ENCODE data around the gene PDSS2. TPM values are rescaled to one million over a fixed set of nuclear protein-coding genes. Genes with fewer than 3 reads are reported as not detected.

Gene PDSS2
- polyA plus RNA-seq, 4 donors, result 6.5 to 14.8 (median 11.6) TPM

- FAIRE-seq, result no peak
Observed at GRCh38 chr6:107266563-107266962, 192.8 kb downstream of the PDSS2 start.

GRCh38 chr6:107264357-107264840 is 195.0 kb downstream of the PDSS2 start:
- Histone ChIP-seq H3K9me3 (ENCODE audit: control insufficient read depth in 2 of 2, insufficient read depth in 1 of 2, low read depth in 1 of 2, low read length in 1 of 2) (no peaks in the 10 kb centered on the region), H3K27me3 (ENCODE audit: control insufficient read depth in 3 of 3, insufficient read depth in 3 of 3, low read length in 3 of 3) (no peaks in the 10 kb centered on the region), H3K4me1 (ENCODE audit: control insufficient read depth in 3 of 3, insufficient read depth in 2 of 3, low read depth in 1 of 3, low read length in 2 of 3) (no peaks in the 10 kb centered on the region), H3K27ac (ENCODE audit: low read depth in 1 of 3, low read length in 2 of 3) (no peak overlapping the region), H3K4me3 (ENCODE audit: low read depth in 1 of 3, low read length in 3 of 3) (no peak overlapping the region), H3K36me3 (ENCODE audit: control insufficient read depth in 3 of 3, insufficient read depth in 2 of 3, low read depth in 1 of 3, low read length in 3 of 3) (no peaks in the 10 kb centered on the region)
- FAIRE-seq (peak; percentile 47), DNase-seq (peak in 1 of 2 donors; percentile 57)
- 43 to 57% (median 56%) methylated on average over 3 of the region's 3 CpGs for WGBS, 3 donors

More at GRCh38 chr6:107266563-107266962, 192.8 kb downstream of the PDSS2 start:
- H3K27ac ChIP-seq (ENCODE audit: low read depth in 1 of 3, low read length in 2 of 3), result no peak overlapping the region
- no peaks in the 10 kb centered on the region for H3K27me3 ChIP-seq (ENCODE audit: control insufficient read depth in 3 of 3, insufficient read depth in 3 of 3, low read length in 3 of 3)
- H3K9me3 ChIP-seq (ENCODE audit: control insufficient read depth in 2 of 2, insufficient read depth in 1 of 2, low read depth in 1 of 2, low read length in 1 of 2), result no peaks in the 10 kb centered on the region
- H3K4me1 ChIP-seq (ENCODE audit: control insufficient read depth in 3 of 3, insufficient read depth in 2 of 3, low read depth in 1 of 3, low read length in 2 of 3), result peaks cover 0 to 4% (median 2%) of the 10 kb centered on the region in 3 donors
- H3K36me3 ChIP-seq (ENCODE audit: control insufficient read depth in 3 of 3, insufficient read depth in 2 of 3, low read depth in 1 of 3, low read length in 3 of 3), result peaks cover 0 to 3% (median 0%) of the 10 kb centered on the region in 3 donors
- no peak for DNase-seq
- H3K4me3 ChIP-seq (ENCODE audit: low read depth in 1 of 3, low read length in 3 of 3), result no peak overlapping the region

GRCh38 chr6:107259951-107260350 is 199.4 kb downstream of the PDSS2 start:
- no peaks in the 10 kb centered on the region for H3K9me3 ChIP-seq (ENCODE audit: control insufficient read depth in 2 of 2, insufficient read depth in 1 of 2, low read depth in 1 of 2, low read length in 1 of 2)
- no peaks in the 10 kb centered on the region for H3K27me3 ChIP-seq (ENCODE audit: control insufficient read depth in 3 of 3, insufficient read depth in 3 of 3, low read length in 3 of 3)
- DNase-seq (no peak), FAIRE-seq (no peak)
- H3K4me1 ChIP-seq (ENCODE audit: control insufficient read depth in 3 of 3, insufficient read depth in 2 of 3, low read depth in 1 of 3, low read length in 2 of 3), result no peaks in the 10 kb centered on the region
- H3K36me3 ChIP-seq (ENCODE audit: control insufficient read depth in 3 of 3, insufficient read depth in 2 of 3, low read depth in 1 of 3, low read length in 3 of 3), result no peaks in the 10 kb centered on the region
- H3K27ac ChIP-seq (ENCODE audit: low read depth in 1 of 3, low read length in 2 of 3), result no peak overlapping the region
- H3K4me3 ChIP-seq (ENCODE audit: low read depth in 1 of 3, low read length in 3 of 3), result no peak overlapping the region

- H3K9me3 ChIP-seq (ENCODE audit: control insufficient read depth in 2 of 2, insufficient read depth in 1 of 2, low read depth in 1 of 2, low read length in 1 of 2), result no peaks in the 10 kb centered on the region
- FAIRE-seq (no peak), DNase-seq (no peak)
- H3K36me3 ChIP-seq (ENCODE audit: control insufficient read depth in 3 of 3, insufficient read depth in 2 of 3, low read depth in 1 of 3, low read length in 3 of 3), result peaks cover 0 to 2% (median 0%) of the 10 kb centered on the region in 3 donors
- H3K4me1 ChIP-seq (ENCODE audit: control insufficient read depth in 3 of 3, insufficient read depth in 2 of 3, low read depth in 1 of 3, low read length in 2 of 3), result no peaks in the 10 kb centered on the region
- no peak overlapping the region for H3K27ac ChIP-seq (ENCODE audit: low read depth in 1 of 3, low read length in 2 of 3)
- H3K4me3 ChIP-seq (ENCODE audit: low read depth in 1 of 3, low read length in 3 of 3), result no peak overlapping the region
- H3K27me3 ChIP-seq (ENCODE audit: control insufficient read depth in 3 of 3, insufficient read depth in 3 of 3, low read length in 3 of 3), result no peaks in the 10 kb centered on the region
Observed at GRCh38 chr6:107248147-107248546, 211.2 kb downstream of the PDSS2 start.

- DNase-seq, result no peak
- H3K27me3 ChIP-seq (ENCODE audit: control insufficient read depth in 3 of 3, insufficient read depth in 3 of 3, low read length in 3 of 3), result no peaks in the 10 kb centered on the region
- no peak overlapping the region for H3K27ac ChIP-seq (ENCODE audit: low read depth in 1 of 3, low read length in 2 of 3)
- H3K9me3 ChIP-seq (ENCODE audit: control insufficient read depth in 2 of 2, insufficient read depth in 1 of 2, low read depth in 1 of 2, low read length in 1 of 2), result no peaks in the 10 kb centered on the region
- 78 to 86% (median 81%) methylated on average over 6 of the region's 6 CpGs for WGBS, 3 donors
- H3K4me1 ChIP-seq (ENCODE audit: control insufficient read depth in 3 of 3, insufficient read depth in 2 of 3, low read depth in 1 of 3, low read length in 2 of 3), result no peaks in the 10 kb centered on the region
- peaks cover 0 to 2% (median 0%) of the 10 kb centered on the region in 3 donors for H3K36me3 ChIP-seq (ENCODE audit: control insufficient read depth in 3 of 3, insufficient read depth in 2 of 3, low read depth in 1 of 3, low read length in 3 of 3)
- FAIRE-seq, result no peak
- H3K4me3 ChIP-seq (ENCODE audit: low read depth in 1 of 3, low read length in 3 of 3), result no peak overlapping the region
Observed at GRCh38 chr6:107246972-107247615, 212.3 kb downstream of the PDSS2 start.

- Histone ChIP-seq H3K36me3 (ENCODE audit: control insufficient read depth in 3 of 3, insufficient read depth in 2 of 3, low read depth in 1 of 3, low read length in 3 of 3) (peaks cover 0 to 2% (median 0%) of the 10 kb centered on the region in 3 donors), H3K27ac (ENCODE audit: low read depth in 1 of 3, low read length in 2 of 3) (no peak overlapping the region), H3K4me1 (ENCODE audit: control insufficient read depth in 3 of 3, insufficient read depth in 2 of 3, low read depth in 1 of 3, low read length in 2 of 3) (no peaks in the 10 kb centered on the region), H3K27me3 (ENCODE audit: control insufficient read depth in 3 of 3, insufficient read depth in 3 of 3, low read length in 3 of 3) (no peaks in the 10 kb centered on the region), H3K4me3 (ENCODE audit: low read depth in 1 of 3, low read length in 3 of 3) (no peak overlapping the region), H3K9me3 (ENCODE audit: control insufficient read depth in 2 of 2, insufficient read depth in 1 of 2, low read depth in 1 of 2, low read length in 1 of 2) (no peaks in the 10 kb centered on the region)
- no peak for DNase-seq
- FAIRE-seq, result no peak
- 90 to 93% (median 91%) methylated on average over 3 of the region's 3 CpGs for WGBS, 3 donors
Observed at GRCh38 chr6:107246249-107246971, 213.0 kb downstream of the PDSS2 start.

GRCh38 chr6:107244742-107245480 is 214.5 kb downstream of the PDSS2 start:
- WGBS, 3 donors, result 89 to 91% (median 90%) methylated on average over 4 of the region's 4 CpGs
- Histone ChIP-seq H3K9me3 (ENCODE audit: control insufficient read depth in 2 of 2, insufficient read depth in 1 of 2, low read depth in 1 of 2, low read length in 1 of 2) (no peaks in the 10 kb centered on the region), H3K4me3 (ENCODE audit: low read depth in 1 of 3, low read length in 3 of 3) (no peak overlapping the region), H3K4me1 (ENCODE audit: control insufficient read depth in 3 of 3, insufficient read depth in 2 of 3, low read depth in 1 of 3, low read length in 2 of 3) (no peaks in the 10 kb centered on the region), H3K27ac (ENCODE audit: low read depth in 1 of 3, low read length in 2 of 3) (no peak overlapping the region), H3K27me3 (ENCODE audit: control insufficient read depth in 3 of 3, insufficient read depth in 3 of 3, low read length in 3 of 3) (no peaks in the 10 kb centered on the region), H3K36me3 (ENCODE audit: control insufficient read depth in 3 of 3, insufficient read depth in 2 of 3, low read depth in 1 of 3, low read length in 3 of 3) (peaks cover 0 to 4% (median 0%) of the 10 kb centered on the region in 3 donors)
- no peak for FAIRE-seq
- no peak for DNase-seq

- Histone ChIP-seq H3K27me3 (ENCODE audit: control insufficient read depth in 3 of 3, insufficient read depth in 3 of 3, low read length in 3 of 3) (no peaks in the 10 kb centered on the region), H3K9me3 (ENCODE audit: control insufficient read depth in 2 of 2, insufficient read depth in 1 of 2, low read depth in 1 of 2, low read length in 1 of 2) (no peaks in the 10 kb centered on the region), H3K36me3 (ENCODE audit: control insufficient read depth in 3 of 3, insufficient read depth in 2 of 3, low read depth in 1 of 3, low read length in 3 of 3) (peaks cover 0 to 4% (median 0%) of the 10 kb centered on the region in 3 donors), H3K4me1 (ENCODE audit: control insufficient read depth in 3 of 3, insufficient read depth in 2 of 3, low read depth in 1 of 3, low read length in 2 of 3) (no peaks in the 10 kb centered on the region), H3K4me3 (ENCODE audit: low read depth in 1 of 3, low read length in 3 of 3) (no peak overlapping the region), H3K27ac (ENCODE audit: low read depth in 1 of 3, low read length in 2 of 3) (no peak overlapping the region)
- no peak for DNase-seq
- FAIRE-seq, result no peak
- WGBS, 3 donors, result 85 to 88% (median 85%) methylated on average over 4 of the region's 4 CpGs
Observed at GRCh38 chr6:107244082-107244741, 215.2 kb downstream of the PDSS2 start.

All from small intestine (tissue), 7 donors.